DOHH2 (cell line): ENCODE measurements around the gene GTF3A.

Experiments
- H3F3A ChIP-seq: fragments of 200-600 bp; sonication (generic), shearing (Covaris generic); 2 replicates; pipeline ENCODE4 v1.6.0; 2016; ENCODE audit warnings: antibody characterized with exemption, mild to moderate bottlenecking; ENCODE audit not compliant: control insufficient read depth, insufficient read depth
- H3K27ac ChIP-seq: fragments of 200-600 bp; sonication (generic); 2 replicates; pipeline ENCODE4 v1.5.1; 2014; ENCODE audit warnings: low read depth, mild to moderate bottlenecking, low read length, moderate library complexity
- H3K27me3 ChIP-seq: fragments of 200-600 bp; sonication (generic); 2 replicates; pipeline ENCODE4 v1.6.1; 2014; ENCODE audit warnings: mild to moderate bottlenecking, low read length, mixed read lengths; ENCODE audit not compliant: control insufficient read depth
- H3K36me3 ChIP-seq: fragments of 200-600 bp; sonication (generic); 2 replicates; pipeline ENCODE4 v1.6.1; 2014; ENCODE audit warnings: mild to moderate bottlenecking, low read length, moderate library complexity, mixed read lengths; ENCODE audit not compliant: control insufficient read depth
- H3K4me1 ChIP-seq: fragments of 200-600 bp; sonication (generic); 2 replicates; pipeline ENCODE4 v1.6.1; 2014; ENCODE audit warnings: mild to moderate bottlenecking, low read length, mixed read lengths; ENCODE audit not compliant: control insufficient read depth
- H3K4me2 ChIP-seq: fragments of 200-600 bp; sonication (generic); 2 replicates; pipeline ENCODE4 v1.6.0; 2014; ENCODE audit warnings: mild to moderate bottlenecking, low read length, moderate library complexity
- H3K4me3 ChIP-seq: fragments of 200-600 bp; sonication (generic); 2 replicates; pipeline ENCODE4 v1.5.1; 2014; ENCODE audit warnings: mild to moderate bottlenecking, low read length, mixed read lengths
- H3K79me2 ChIP-seq: fragments of 200-600 bp; sonication (generic); 2 replicates; pipeline ENCODE4 v1.6.1; 2014; ENCODE audit warnings: mild to moderate bottlenecking, low read length, mixed read lengths; ENCODE audit not compliant: control insufficient read depth
- H3K9me2 ChIP-seq: fragments of 200-600 bp; sonication (generic); replicated peaks from 2 replicates; pipeline ENCODE4 v1.6.1; 2014; ENCODE audit warnings: mild to moderate bottlenecking, low read length, mixed read lengths; ENCODE audit not compliant: control insufficient read depth
- H3K9me3 ChIP-seq: fragments of 200-600 bp; sonication (generic); 2 replicates; pipeline ENCODE4 v1.6.1; 2014; ENCODE audit warnings: antibody characterized with exemption, low read length, mixed read lengths; ENCODE audit not compliant: control insufficient read depth, insufficient read depth
- H4K20me1 ChIP-seq: fragments of 200-600 bp; sonication (generic); 2 replicates; pipeline ENCODE4 v1.6.0; 2014; ENCODE audit warnings: low read depth, mild to moderate bottlenecking, antibody characterized with exemption, low read length, moderate library complexity; ENCODE audit not compliant: control insufficient read depth, insufficient read depth
- EZH2phosphoT487 ChIP-seq: fragments of 200-600 bp; sonication (generic); IDR thresholded peaks from 2 replicates; pipeline ENCODE4 v1.6.1; 2017; ENCODE audit warnings: borderline replicate concordance, mild to moderate bottlenecking, antibody characterized with exemption, low read length, moderate library complexity, mixed read lengths
- TF ChIP-seq, protein P1 (sequence below): fragments of 200-600 bp; sonication (generic); IDR thresholded peaks from one replicate; pipeline ENCODE4 v1.5.1; 2014; ENCODE audit warnings: antibody characterized with exemption, mild to moderate bottlenecking, low read depth, low read length; ENCODE audit not compliant: poor library complexity, severe bottlenecking

Gene GTF3A

DNA sequence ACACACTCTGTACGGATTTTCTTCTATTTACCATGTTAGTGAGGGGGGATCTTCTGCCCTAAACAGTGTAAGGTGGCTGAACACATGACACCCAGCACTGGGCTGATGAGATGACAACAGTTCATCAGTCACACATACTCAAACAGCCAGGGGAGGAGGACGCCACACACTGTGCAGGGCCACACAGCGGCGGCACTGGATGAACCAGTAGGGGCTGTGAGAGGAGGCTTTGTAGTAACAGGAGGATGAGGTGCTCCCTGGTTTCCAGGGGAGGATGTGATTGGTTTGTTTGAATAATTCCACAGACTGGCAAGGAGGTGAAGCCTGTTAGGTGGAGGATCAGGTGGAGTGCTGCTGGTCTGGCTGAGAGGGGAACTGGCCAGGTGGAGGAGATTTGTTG is 16.3 kb upstream of the GTF3A start:
- Histone ChIP-seq H4K20me1 (no peaks in the 10 kb centered on the region), H3K4me1 (no peaks in the 10 kb centered on the region), H3K36me3 (no peaks in the 10 kb centered on the region), H3K27me3 (peaks cover 31% of the 10 kb centered on the region), H3K9me2 (no peaks in the 10 kb centered on the region), H3K4me2 (no peak overlapping the region), H3K79me2 (no peaks in the 10 kb centered on the region), H3K27ac (no peak overlapping the region), H3F3A (no peaks in the 10 kb centered on the region), H3K9me3 (no peaks in the 10 kb centered on the region), H3K4me3 (no peak overlapping the region)
- TF ChIP-seq, protein P1, sequence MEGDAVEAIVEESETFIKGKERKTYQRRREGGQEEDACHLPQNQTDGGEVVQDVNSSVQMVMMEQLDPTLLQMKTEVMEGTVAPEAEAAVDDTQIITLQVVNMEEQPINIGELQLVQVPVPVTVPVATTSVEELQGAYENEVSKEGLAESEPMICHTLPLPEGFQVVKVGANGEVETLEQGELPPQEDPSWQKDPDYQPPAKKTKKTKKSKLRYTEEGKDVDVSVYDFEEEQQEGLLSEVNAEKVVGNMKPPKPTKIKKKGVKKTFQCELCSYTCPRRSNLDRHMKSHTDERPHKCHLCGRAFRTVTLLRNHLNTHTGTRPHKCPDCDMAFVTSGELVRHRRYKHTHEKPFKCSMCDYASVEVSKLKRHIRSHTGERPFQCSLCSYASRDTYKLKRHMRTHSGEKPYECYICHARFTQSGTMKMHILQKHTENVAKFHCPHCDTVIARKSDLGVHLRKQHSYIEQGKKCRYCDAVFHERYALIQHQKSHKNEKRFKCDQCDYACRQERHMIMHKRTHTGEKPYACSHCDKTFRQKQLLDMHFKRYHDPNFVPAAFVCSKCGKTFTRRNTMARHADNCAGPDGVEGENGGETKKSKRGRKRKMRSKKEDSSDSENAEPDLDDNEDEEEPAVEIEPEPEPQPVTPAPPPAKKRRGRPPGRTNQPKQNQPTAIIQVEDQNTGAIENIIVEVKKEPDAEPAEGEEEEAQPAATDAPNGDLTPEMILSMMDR: no peak
- no peak for TF ChIP-seq EZH2phosphoT487

DNA sequence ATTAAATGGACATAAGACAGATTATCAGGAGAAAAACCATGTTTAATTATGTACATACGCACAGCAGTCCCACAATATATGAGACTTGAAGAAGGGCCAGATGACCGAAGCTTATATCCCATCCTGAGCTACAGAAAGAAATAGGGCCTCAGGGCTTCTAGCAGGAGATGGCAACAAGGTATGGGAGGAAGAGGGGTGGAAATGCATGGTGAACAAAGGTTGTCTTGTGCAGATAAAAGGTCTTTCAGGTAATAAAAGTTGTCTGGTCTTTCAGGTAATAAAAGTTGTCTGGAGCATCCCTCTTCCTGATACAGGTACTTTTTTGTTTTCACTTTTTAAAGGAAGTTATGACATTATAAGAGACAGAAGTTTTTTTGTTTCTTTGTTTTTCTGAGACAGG is 15.4 kb upstream of the GTF3A start:
- Histone ChIP-seq H3K36me3 (no peaks in the 10 kb centered on the region), H3K9me2 (no peaks in the 10 kb centered on the region), H3K9me3 (no peaks in the 10 kb centered on the region), H3K4me3 (no peak overlapping the region), H3K79me2 (no peaks in the 10 kb centered on the region), H4K20me1 (no peaks in the 10 kb centered on the region), H3K27ac (no peak overlapping the region), H3K4me1 (no peaks in the 10 kb centered on the region), H3K27me3 (peaks cover 33% of the 10 kb centered on the region), H3K4me2 (no peak overlapping the region), H3F3A (no peaks in the 10 kb centered on the region)
- no peak for TF ChIP-seq EZH2phosphoT487
- TF ChIP-seq, protein P1: no peak

DNA sequence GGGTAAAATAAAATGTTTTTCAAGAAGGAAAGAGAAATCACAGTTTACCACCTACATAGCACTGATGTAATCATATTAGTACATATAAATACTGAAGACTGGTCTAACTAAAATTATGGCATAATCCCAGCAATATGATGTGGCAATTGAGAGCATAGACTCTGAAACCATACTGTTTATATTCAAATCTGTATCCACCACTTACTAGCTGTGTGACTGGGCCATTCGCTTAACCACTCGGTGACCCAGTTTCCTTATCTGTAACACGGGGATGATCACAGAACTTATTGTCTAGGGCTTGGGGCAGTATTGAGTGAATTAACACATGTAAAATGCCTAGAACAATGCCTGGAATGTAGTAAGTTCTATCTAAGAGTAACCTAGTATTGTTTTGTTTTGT is 13.1 kb upstream of the GTF3A start:
- Histone ChIP-seq H4K20me1 (no peaks in the 10 kb centered on the region), H3K27me3 (peaks cover 44% of the 10 kb centered on the region), H3K9me2 (no peaks in the 10 kb centered on the region), H3K4me2 (no peak overlapping the region), H3K4me1 (no peaks in the 10 kb centered on the region), H3K27ac (no peak overlapping the region), H3K36me3 (no peaks in the 10 kb centered on the region), H3K79me2 (no peaks in the 10 kb centered on the region), H3K4me3 (no peak overlapping the region), H3K9me3 (no peaks in the 10 kb centered on the region), H3F3A (no peaks in the 10 kb centered on the region)
- TF ChIP-seq, protein P1: no peak
- no peak for TF ChIP-seq EZH2phosphoT487

DNA sequence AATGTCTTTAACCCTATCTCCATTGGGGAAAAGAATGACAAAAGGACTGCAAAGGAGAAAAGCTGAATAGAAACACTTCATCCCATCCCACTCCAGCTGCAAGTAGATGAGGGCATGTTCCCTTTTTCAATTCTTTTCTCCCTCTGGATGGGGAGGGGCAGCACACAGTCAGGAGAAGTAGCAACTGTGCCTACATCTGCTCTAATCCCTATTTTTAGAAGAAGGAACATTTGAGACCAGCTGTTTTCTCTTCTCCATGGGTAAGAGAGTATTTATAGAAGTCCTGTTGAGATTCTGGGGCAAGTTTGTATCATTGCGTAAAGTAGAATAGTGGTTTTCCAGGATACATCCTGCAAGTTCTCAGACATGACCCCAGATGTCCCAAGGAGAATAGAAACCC is 9.3 kb upstream of the GTF3A start:
- no peaks in the 10 kb centered on the region for H3K36me3 ChIP-seq
- no peaks in the 10 kb centered on the region for H3K9me3 ChIP-seq
- no peaks in the 10 kb centered on the region for H4K20me1 ChIP-seq
- peaks cover 26% of the 10 kb centered on the region; the same call in 1 of the 2 replicates for H3K27me3 ChIP-seq
- H3K79me2 ChIP-seq: no peaks in the 10 kb centered on the region
- H3K4me3 ChIP-seq: no peak overlapping the region
- no peak overlapping the region for H3K4me2 ChIP-seq
- no peak for TF ChIP-seq EZH2phosphoT487
- TF ChIP-seq, protein P1: no peak
- H3F3A ChIP-seq: no peaks in the 10 kb centered on the region
- no peak overlapping the region for H3K27ac ChIP-seq
- no peaks in the 10 kb centered on the region for H3K4me1 ChIP-seq
- no peaks in the 10 kb centered on the region for H3K9me2 ChIP-seq
